Nucleus accumbens (tissue), 56 donors: ENCODE results near the gene OR9A2.
A peak's percentile ranks its signal among the peaks of the same experiment; 100 is the strongest.

Source experiments
- DNase-seq, 56 donors: peaks; one replicate each; lab custom pipeline; 2025; lab: John Stamatoyannopoulos, UW

Gene OR9A2

GRCh38 chr7:143027032-143027431, at the start of gene OR9A2:
TSS of gene OR9A2 (minus strand) at chr7:143027132. CDS start at chr7:143027132, 0 bp downstream.
- DNase-seq, result no peak

GRCh38 chr7:143074141-143074540, 47.2 kb upstream of the OR9A2 start:
- peak in 7 of 56 donors; percentile 8 to 37 (median 18) for DNase-seq

GRCh38 chr7:143073556-143073955, 46.6 kb upstream of the OR9A2 start:
- DNase-seq, result no peak

- DNase-seq, result no peak
Observed at GRCh38 chr7:143069912-143070500, 43.1 kb upstream of the OR9A2 start.

- no peak for DNase-seq
Observed at GRCh38 chr7:143068446-143068845, 41.5 kb upstream of the OR9A2 start.

- DNase-seq, result no peak
Observed at GRCh38 chr7:143063741-143064140, 36.8 kb upstream of the OR9A2 start.

- DNase-seq, result no peak
Observed at GRCh38 chr7:143055754-143056153, 28.8 kb upstream of the OR9A2 start.

- no peak for DNase-seq
Observed at GRCh38 chr7:143054621-143055020, 27.7 kb upstream of the OR9A2 start.

GRCh38 chr7:143052041-143052440, 25.1 kb upstream of the OR9A2 start, which contains the start of gene OR6V1:
TSS of gene OR6V1 (plus strand) at chr7:143052341. CDS start at chr7:143052341, 0 bp downstream.
- no peak for DNase-seq

GRCh38 chr7:143050931-143051330, 24.0 kb upstream of the OR9A2 start:
- DNase-seq, result no peak

- DNase-seq, result no peak
Observed at GRCh38 chr7:143049362-143049761, 22.4 kb upstream of the OR9A2 start.

- no peak for DNase-seq
Observed at GRCh38 chr7:143048827-143049226, 21.9 kb upstream of the OR9A2 start.

GRCh38 chr7:143047326-143047725, 20.4 kb upstream of the OR9A2 start:
- DNase-seq, result no peak

- no peak for DNase-seq
Observed at GRCh38 chr7:143046426-143046851, 19.5 kb upstream of the OR9A2 start.

- no peak for DNase-seq
Observed at GRCh38 chr7:143043391-143043790, 16.5 kb upstream of the OR9A2 start.

GRCh38 chr7:143042790-143043271, 15.9 kb upstream of the OR9A2 start:
- DNase-seq, result no peak

GRCh38 chr7:143042159-143042789, 15.3 kb upstream of the OR9A2 start:
- DNase-seq, result no peak

- no peak for DNase-seq
Observed at GRCh38 chr7:143041346-143041745, 14.4 kb upstream of the OR9A2 start.

GRCh38 chr7:143040209-143040715, 13.3 kb upstream of the OR9A2 start:
- DNase-seq, result no peak

GRCh38 chr7:143038635-143039034, 11.7 kb upstream of the OR9A2 start:
- no peak for DNase-seq

- no peak for DNase-seq
Observed at GRCh38 chr7:143027683-143028082, 751 bp upstream of the OR9A2 start.

GRCh38 chr7:143025371-143025770, 1.6 kb downstream of the OR9A2 start:
- DNase-seq, result no peak
